ENCODE measurements around the gene ADAM10. TPM values are rescaled to one million over a fixed set of nuclear protein-coding genes. Genes with fewer than 3 reads are reported as not detected.

Gene ADAM10
- total RNA-seq, 1 experiment from 2014 or later = 159 TPM

- no peak overlapping the region for H2BK20ac ChIP-seq (ENCODE audit: low read depth, low read length, poor library complexity, severe bottlenecking)
Observed at GRCh38 chr15:58771621-58772250, 22.2 kb upstream of the ADAM10 start.

More at GRCh38 chr15:58771621-58772250, 22.2 kb upstream of the ADAM10 start:
- H3K4me3 Mint-ChIP-seq = no peak overlapping the region; a peak in 3 of 5 replicates
- Histone ChIP-seq H3K9me3 (ENCODE audit: control insufficient read depth, low read depth, low read length) (no peaks in the 10 kb centered on the region), H2BK15ac (ENCODE audit: low read depth, low read length) (no peak overlapping the region), H3K27me3 (ENCODE audit: insufficient read depth, low read length) (no peaks in the 10 kb centered on the region), H2AK5ac (ENCODE audit: insufficient read length, low read length) (no peak overlapping the region), H2BK5ac (ENCODE audit: insufficient read length, low read length) (no peak overlapping the region), H3K4me1 (ENCODE audit: insufficient read depth, low read length) (no peaks in the 10 kb centered on the region), H3K27ac (ENCODE audit: insufficient read length, low read depth, low read length) (no peak overlapping the region), H2BK12ac (ENCODE audit: insufficient read length, low read depth, low read length) (no peak overlapping the region), H3K79me2 (ENCODE audit: insufficient read depth, low read length) (peaks cover 9% of the 10 kb centered on the region; the same call in 1 of the 2 replicates), H3K9ac (ENCODE audit: extremely low read depth, insufficient read length, low read length) (peak overlapping the region; percentile 61), H4K5ac (ENCODE audit: insufficient read length, low read depth, low read length) (no peak overlapping the region), H3K79me1 (ENCODE audit: insufficient read depth, low read depth, low read length, poor library complexity, severe bottlenecking) (no peaks in the 10 kb centered on the region), H3K23ac (ENCODE audit: insufficient read length, low read depth, low read length) (no peak overlapping the region), H4K91ac (ENCODE audit: insufficient read length, low read depth, low read length) (no peak overlapping the region), H3K4me2 (ENCODE audit: insufficient read depth, insufficient read length, low read length) (peak overlapping the region; percentile 52), H3T11ph (ENCODE audit: low read length) (no peak overlapping the region), H3K23me2 (ENCODE audit: insufficient read length, low read depth, low read length, poor library complexity, severe bottlenecking) (peaks cover 4% of the 10 kb centered on the region), H3K18ac (ENCODE audit: insufficient read length, low read depth, low read length) (no peak overlapping the region), H3K56ac (ENCODE audit: insufficient read length, low read depth, low read length) (no peak overlapping the region), H4K8ac (replicated peaks; ENCODE audit: insufficient read length, low read depth, low read length) (no peak overlapping the region), H2AFZ (ENCODE audit: low read length) (no peak overlapping the region), H3K14ac (ENCODE audit: insufficient read depth, low read length) (no peak overlapping the region), H3K4ac (ENCODE audit: low read depth, low read length) (no peak overlapping the region), H4K20me1 (ENCODE audit: control insufficient read depth, insufficient read depth, insufficient read length) (no peaks in the 10 kb centered on the region), H2BK120ac (ENCODE audit: low read depth, low read length, poor library complexity, severe bottlenecking) (no peak overlapping the region)
- H3K9me3 Mint-ChIP-seq = no peaks in the 10 kb centered on the region
- H3K36me3 Mint-ChIP-seq (ENCODE audit: insufficient read depth in 1 of 3, low read depth in 3 of 3) = no peaks in the 10 kb centered on the region
- no peaks in the 10 kb centered on the region for H3K27me3 Mint-ChIP-seq (ENCODE audit: low read depth)
- peak; percentile 70 for DNase-seq
- H3K27ac Mint-ChIP-seq = peak overlapping the region; percentile 89 to 92 (median 92); a peak in 6 of 7 replicates
- no CpG with 5 or more reads among the region's 40 CpGs for WGBS (ENCODE audit: extremely low coverage, insufficient read length, low lambda C conversion rate)
- peaks cover 16 to 19% of the 10 kb centered on the region in 2 experiments for H3K4me1 Mint-ChIP-seq
- TF ChIP-seq CTCF (conservative IDR thresholded peaks at IDR 0.05) = no peak; the same call in 2 of the 3 replicates

Data from H9 (cell line).